Fibroblast of pulmonary artery (primary cell): ENCODE results near the gene POP7.
"Not testable (repeated sequence)": the region's sequence is repeated elsewhere in the genome, so short reads cannot be mapped to it uniquely, and the experiment has no call there.

Experiments used
- DNase-seq: peaks from one replicate; pipeline ENCODE4 v3.0.0-alpha.2; 2010; ENCODE audit warnings: low read depth
- H3K4me3 ChIP-seq: replicated peaks from 2 replicates; pipeline ENCODE4 v1.5.1; 2011; ENCODE audit warnings: low read depth, mild to moderate bottlenecking, control low read depth, low read length, moderate library complexity
- CTCF ChIP-seq: IDR thresholded peaks from 2 replicates; pipeline ENCODE4 v1.5.1; 2011; ENCODE audit warnings: mild to moderate bottlenecking, control low read depth, low read length, inconsistent platforms; ENCODE audit errors: missing control alignments

Gene POP7

GRCh38 chr7:100710452-100710851 lies 4.5 kb downstream of the POP7 start:
- H3K4me3 ChIP-seq, result no peak overlapping the region
- no peak for DNase-seq
- TF ChIP-seq CTCF, result no peak

GRCh38 chr7:100711369-100711768 lies 5.4 kb downstream of the POP7 start:
- H3K4me3 ChIP-seq, result no peak overlapping the region
- TF ChIP-seq CTCF, result no peak
- DNase-seq, result no peak

- DNase-seq, result no peak
- no peak for TF ChIP-seq CTCF
- H3K4me3 ChIP-seq, result no peak overlapping the region
These were observed 8.8 kb downstream of the POP7 start for GRCh38 chr7:100714725-100715124.

- not testable (repeated sequence) for H3K4me3 ChIP-seq
These were observed 11.2 kb downstream of the POP7 start for GRCh38 chr7:100717073-100717472.

GRCh38 chr7:100719523-100720278 lies 13.8 kb downstream of the POP7 start:
- TF ChIP-seq CTCF, result peak; percentile 8
- peak; percentile 36 for DNase-seq
- no peak overlapping the region for H3K4me3 ChIP-seq

More at GRCh38 chr7:100717073-100717472, 11.2 kb downstream of the POP7 start:
- DNase-seq, result not testable (repeated sequence)

- no peak for DNase-seq
- TF ChIP-seq CTCF, result no peak
- no peak within 1 kb of the TSS for H3K4me3 ChIP-seq
These were observed 14.4 kb downstream of the POP7 start, which contains the start of gene EPO for GRCh38 chr7:100720279-100720670. Gene EPO, plus strand, starts transcription at chr7:100720468. Its CDS starts 513 bp downstream, at chr7:100720981.

GRCh38 chr7:100720671-100721504 lies 15.0 kb downstream of the POP7 start:
- no peak overlapping the region for H3K4me3 ChIP-seq
- no peak for TF ChIP-seq CTCF
- DNase-seq, result no peak
